ENCODE measurements around the gene CTSZ.

DNA sequence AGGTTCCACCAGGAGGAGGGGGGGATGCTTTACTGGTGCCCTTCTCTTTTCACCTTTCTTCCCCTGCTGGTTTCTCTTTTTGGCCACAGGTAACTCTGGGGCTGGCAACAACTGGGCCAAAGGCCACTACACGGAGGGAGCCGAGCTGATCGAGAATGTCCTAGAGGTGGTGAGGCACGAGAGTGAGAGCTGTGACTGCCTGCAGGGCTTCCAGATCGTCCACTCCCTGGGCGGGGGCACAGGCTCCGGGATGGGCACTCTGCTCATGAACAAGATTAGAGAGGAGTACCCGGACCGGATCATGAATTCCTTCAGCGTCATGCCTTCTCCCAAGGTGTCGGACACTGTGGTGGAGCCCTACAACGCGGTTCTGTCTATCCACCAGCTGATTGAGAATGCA is 16.6 kb upstream of the CTSZ start:
- TF ChIP-seq EZH2 (IDR thresholded peaks at IDR 0.05; ENCODE audit: insufficient read depth, poor library complexity, severe bottlenecking) (no peak), EZH2phosphoT487 (IDR thresholded peaks at IDR 0.05; ENCODE audit: insufficient read depth, low read depth) (no peak)
